ENCODE data around the gene ENDOV. TPM values are rescaled to one million over a fixed set of nuclear protein-coding genes. Genes with fewer than 3 reads are reported as not detected.

The ENDOV gene
- total RNA-seq, 4 donors from 2014 or later, result 6.9 to 16.6 (median 8.1) TPM

DNA sequence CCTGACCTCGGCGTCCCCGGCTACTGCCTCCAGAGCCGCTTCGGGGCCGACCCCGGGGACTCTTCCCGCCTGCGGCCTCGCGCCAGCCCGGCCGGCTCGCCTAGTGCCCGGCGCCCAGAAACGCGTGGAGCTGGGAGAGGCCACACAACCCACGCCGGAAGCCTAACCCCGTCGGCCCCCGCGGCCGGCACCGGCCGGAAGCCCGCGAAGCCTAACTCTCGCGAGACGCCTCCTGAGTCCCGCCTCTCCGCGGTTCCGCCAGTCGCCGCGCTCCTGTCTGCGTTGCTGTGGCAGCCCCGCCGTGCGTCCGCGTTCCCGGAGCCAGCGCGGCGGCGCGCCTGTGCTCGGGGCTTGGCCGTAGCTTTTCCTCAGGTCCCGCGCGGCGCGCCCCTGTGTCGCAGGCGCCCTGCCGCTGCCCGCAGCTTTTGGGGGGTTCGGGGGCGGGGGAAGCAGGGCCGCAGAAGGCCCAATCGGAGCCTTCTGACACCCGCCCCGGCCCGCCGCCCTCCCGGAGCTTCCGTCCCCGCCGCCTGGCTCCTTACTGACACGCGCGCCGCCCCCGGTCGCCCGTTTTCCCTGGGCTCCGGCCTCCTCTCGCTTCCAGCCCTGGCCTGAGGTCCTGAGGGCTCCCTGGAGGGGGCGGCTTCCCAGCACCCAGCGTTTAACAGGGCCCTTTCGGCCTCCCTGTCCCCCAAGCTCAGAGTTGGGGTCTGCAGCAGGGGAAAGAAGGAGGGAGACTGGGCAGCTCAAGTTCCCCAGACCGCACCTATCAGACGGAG, 39.8 kb downstream of the ENDOV start:
- TF ChIP-seq, protein P1, sequence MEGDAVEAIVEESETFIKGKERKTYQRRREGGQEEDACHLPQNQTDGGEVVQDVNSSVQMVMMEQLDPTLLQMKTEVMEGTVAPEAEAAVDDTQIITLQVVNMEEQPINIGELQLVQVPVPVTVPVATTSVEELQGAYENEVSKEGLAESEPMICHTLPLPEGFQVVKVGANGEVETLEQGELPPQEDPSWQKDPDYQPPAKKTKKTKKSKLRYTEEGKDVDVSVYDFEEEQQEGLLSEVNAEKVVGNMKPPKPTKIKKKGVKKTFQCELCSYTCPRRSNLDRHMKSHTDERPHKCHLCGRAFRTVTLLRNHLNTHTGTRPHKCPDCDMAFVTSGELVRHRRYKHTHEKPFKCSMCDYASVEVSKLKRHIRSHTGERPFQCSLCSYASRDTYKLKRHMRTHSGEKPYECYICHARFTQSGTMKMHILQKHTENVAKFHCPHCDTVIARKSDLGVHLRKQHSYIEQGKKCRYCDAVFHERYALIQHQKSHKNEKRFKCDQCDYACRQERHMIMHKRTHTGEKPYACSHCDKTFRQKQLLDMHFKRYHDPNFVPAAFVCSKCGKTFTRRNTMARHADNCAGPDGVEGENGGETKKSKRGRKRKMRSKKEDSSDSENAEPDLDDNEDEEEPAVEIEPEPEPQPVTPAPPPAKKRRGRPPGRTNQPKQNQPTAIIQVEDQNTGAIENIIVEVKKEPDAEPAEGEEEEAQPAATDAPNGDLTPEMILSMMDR (IDR thresholded peaks at IDR 0.05), result no peak
- DNase-seq (ENCODE audit: low spot score) (peak; percentile 73), ATAC-seq (ENCODE audit: low FRiP score) (peak; percentile 92)

DNA sequence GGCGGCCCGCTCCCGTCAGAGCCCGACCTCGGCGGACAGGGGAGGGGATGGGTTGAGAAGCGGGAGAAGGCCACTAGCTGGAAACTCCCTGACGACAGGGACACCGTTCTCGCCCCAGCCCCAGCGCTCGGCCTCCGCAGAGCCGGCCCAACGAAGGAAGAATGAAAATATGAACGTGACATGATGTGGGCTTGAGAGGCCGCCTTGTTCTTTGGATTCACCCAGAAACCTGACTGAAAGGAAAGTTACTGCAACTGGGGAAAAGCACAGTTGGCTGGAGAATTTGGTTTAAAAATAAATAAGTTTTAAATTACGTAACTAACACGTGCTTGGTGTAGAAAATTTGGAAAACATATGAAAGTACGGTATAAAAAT, 40.4 kb downstream of the ENDOV start:
- ATAC-seq (ENCODE audit: low FRiP score), result peak; percentile 46
- TF ChIP-seq, protein P1 (IDR thresholded peaks at IDR 0.05), result no peak
- no peak for DNase-seq (ENCODE audit: low spot score)

DNA sequence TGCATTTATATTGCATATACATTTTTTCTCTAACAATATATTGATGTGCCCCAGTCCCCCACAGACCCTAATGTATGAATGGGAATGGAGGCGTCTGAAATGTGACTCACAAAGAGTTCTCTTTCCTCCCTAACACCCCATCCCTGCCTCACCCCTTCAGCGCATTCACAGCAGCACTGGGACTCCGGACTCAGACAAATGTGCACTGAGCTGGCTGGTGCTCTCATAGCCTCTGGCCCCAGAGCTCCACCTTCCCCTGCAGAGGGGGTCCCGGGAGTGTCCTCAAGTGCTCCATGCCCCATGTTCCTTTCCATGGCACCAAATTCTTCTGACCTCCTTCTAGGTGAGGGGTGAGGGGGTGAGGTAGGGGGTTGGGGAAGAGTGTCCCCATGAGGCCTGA, 40.8 kb downstream of the ENDOV start:
- TF ChIP-seq, protein P1 (IDR thresholded peaks at IDR 0.05), result no peak
- ATAC-seq (ENCODE audit: low FRiP score) (no peak), DNase-seq (ENCODE audit: low spot score) (no peak)

DNA sequence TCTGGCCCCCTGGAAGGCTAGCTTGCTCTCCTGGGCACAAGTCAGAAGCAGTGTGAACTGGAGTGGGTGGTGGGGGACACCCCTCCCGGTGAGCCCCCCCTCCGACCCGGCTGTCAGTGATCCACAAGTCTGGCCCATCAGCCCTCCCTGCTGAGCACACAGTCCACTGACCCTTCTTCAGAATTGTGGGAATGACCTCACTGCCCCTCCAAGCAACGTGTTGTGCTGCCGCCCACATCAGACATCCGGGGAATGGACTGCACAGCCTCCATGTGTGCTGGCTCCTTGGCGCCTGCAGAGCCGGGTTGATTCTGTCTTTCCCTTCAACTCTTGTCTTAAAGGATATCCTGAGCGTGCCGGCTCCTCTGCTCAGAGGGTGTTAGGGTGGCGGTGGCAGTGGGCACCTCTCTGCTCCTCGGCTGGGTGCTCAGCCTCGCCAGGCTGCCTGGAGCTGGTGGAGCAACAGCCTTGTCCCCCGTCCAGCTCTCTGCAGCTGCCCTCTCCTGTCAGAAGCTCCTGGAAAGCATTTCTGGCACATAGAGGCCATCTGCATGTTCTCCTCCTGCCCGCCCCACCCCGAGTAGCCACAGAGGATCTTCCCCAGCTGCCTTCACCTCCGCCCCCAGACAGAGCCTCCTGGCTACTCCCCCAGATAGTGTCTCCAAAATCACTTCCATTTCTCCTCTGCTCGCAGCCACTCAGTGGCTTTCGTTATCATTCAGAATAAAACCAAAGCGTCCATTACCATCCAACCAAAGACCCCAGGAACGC, 41.7 kb downstream of the ENDOV start:
- ATAC-seq (ENCODE audit: low FRiP score), result no peak
- no peak for DNase-seq (ENCODE audit: low spot score)
- TF ChIP-seq, protein P1 (IDR thresholded peaks at IDR 0.05), result no peak

DNA sequence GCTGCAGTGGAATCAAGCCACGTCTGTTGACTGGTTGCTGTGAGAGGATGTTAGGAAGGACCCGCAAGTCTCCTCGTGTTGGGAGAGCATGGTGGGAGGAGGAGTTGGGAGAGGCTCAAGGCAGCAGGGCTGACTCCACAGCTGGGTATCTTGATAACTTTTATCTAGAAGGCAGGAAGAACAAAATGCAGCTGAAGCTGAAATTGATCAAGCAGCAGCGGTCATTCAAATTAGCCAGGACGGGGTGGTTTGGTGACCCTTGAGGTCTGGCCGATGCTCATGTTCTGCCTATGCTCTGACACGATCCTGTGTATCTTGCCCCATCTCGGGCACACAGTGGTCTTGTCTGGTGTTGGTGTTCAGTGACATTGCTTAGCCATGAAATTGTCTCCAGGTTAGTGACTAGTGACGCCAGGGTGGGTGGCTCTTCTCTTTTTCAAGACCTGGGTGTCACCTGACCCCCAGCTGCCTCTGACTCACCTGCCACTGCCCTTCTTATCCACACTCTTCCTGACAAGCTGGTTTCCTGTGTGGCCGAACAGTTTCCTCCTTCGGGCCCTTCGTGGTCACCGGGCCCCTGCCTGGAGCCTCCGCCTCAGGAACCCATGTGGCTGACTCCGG, 42.4 kb downstream of the ENDOV start:
- ATAC-seq (ENCODE audit: low FRiP score) (no peak), DNase-seq (ENCODE audit: low spot score) (no peak)
- TF ChIP-seq, protein P1 (IDR thresholded peaks at IDR 0.05), result no peak

DNA sequence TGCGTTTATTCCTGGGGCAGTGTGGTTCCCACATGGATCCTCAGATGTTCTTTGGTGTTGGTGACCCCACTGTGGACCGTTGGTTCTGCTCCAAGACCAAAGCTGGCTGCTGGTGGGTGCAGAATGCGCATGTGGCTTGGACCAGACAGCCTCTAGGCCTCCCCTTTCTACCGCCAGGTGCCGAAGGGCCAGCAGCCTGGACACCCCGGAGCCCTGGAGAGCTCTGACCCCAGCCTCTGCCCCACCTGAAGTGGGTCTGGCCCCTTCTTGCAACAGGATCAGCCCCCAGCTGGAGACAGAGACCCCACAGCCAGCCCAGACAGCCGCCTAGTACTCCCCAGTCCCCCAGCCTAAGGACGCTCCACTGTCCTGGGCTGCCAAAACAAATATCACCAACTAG, 43.0 kb downstream of the ENDOV start:
- ATAC-seq (ENCODE audit: low FRiP score), result no peak
- TF ChIP-seq, protein P1 (IDR thresholded peaks at IDR 0.05), result no peak
- DNase-seq (ENCODE audit: low spot score), result no peak

Measured in omental fat pad (tissue), 4 donors.